ENCODE results near the gene MAST3. TPM values are rescaled to one million over a fixed set of nuclear protein-coding genes. Genes with fewer than 3 reads are reported as not detected.

MAST3 gene
- 3.9 TPM for total RNA-seq (ENCODE audit: unreplicated experiment)
- long read RNA-seq, partial matches to known transcripts = 2 of 4 reads
- long read RNA-seq, other reads (novel, unspliced or antisense) = 2 of 4 reads

- Mint-ChIP-seq H3K27ac (ENCODE audit: unreplicated experiment) (no peak within 1 kb of the TSS), H3K9me3 (ENCODE audit: unreplicated experiment) (no peaks in the 10 kb centered on the region), H3K4me3 (ENCODE audit: unreplicated experiment) (peak within 1 kb of the TSS; percentile 37), H3K27me3 (ENCODE audit: unreplicated experiment) (peaks cover 3% of the 10 kb centered on the region), H3K36me3 (ENCODE audit: low read depth, unreplicated experiment) (no peaks in the 10 kb centered on the region), H3K4me1 (ENCODE audit: unreplicated experiment) (no peaks in the 10 kb centered on the region)
- TF ChIP-seq, protein P1, sequence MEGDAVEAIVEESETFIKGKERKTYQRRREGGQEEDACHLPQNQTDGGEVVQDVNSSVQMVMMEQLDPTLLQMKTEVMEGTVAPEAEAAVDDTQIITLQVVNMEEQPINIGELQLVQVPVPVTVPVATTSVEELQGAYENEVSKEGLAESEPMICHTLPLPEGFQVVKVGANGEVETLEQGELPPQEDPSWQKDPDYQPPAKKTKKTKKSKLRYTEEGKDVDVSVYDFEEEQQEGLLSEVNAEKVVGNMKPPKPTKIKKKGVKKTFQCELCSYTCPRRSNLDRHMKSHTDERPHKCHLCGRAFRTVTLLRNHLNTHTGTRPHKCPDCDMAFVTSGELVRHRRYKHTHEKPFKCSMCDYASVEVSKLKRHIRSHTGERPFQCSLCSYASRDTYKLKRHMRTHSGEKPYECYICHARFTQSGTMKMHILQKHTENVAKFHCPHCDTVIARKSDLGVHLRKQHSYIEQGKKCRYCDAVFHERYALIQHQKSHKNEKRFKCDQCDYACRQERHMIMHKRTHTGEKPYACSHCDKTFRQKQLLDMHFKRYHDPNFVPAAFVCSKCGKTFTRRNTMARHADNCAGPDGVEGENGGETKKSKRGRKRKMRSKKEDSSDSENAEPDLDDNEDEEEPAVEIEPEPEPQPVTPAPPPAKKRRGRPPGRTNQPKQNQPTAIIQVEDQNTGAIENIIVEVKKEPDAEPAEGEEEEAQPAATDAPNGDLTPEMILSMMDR (IDR thresholded peaks at IDR 0.05; ENCODE audit: unreplicated experiment) = no peak
- DNase-seq (ENCODE audit: low spot score) = peak; percentile 87
Measured at GRCh38 chr19:18097217-18097992, at the start of gene MAST3. Gene MAST3, plus strand, starts transcription at chr19:18097778. Its CDS starts 15 bp downstream, at chr19:18097793.

DNA sequence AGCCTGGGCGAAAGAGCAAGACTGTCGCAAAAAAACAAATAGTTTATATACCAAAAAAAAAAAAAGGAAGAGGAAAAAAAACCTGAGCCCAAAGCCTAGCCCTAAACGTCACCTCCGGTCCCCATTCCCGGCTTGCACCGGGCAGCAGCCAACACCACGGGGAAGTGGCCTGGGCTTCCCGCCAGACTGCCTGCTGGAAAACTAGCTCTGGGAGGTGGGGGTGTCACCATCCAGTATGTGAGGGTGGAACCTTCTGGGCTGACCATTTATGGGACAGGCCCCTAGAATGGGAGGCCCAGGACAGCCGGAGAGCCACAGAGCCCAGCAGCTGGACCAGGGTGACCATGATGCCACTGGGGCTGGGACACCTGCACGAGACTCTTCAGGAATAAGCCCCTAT is 48.2 kb upstream of the MAST3 start:
- DNase-seq (ENCODE audit: low spot score) = no peak
- TF ChIP-seq, protein P1 (IDR thresholded peaks at IDR 0.05; ENCODE audit: unreplicated experiment) = no peak
- H3K9me3 Mint-ChIP-seq (ENCODE audit: unreplicated experiment) = no peaks in the 10 kb centered on the region
- H3K27ac Mint-ChIP-seq (ENCODE audit: unreplicated experiment) = no peak overlapping the region
- peaks cover 3% of the 10 kb centered on the region for H3K4me1 Mint-ChIP-seq (ENCODE audit: unreplicated experiment)
- H3K27me3 Mint-ChIP-seq (ENCODE audit: unreplicated experiment) = peaks cover 5% of the 10 kb centered on the region
- H3K4me3 Mint-ChIP-seq (ENCODE audit: unreplicated experiment) = no peak overlapping the region
- H3K36me3 Mint-ChIP-seq (ENCODE audit: low read depth, unreplicated experiment) = no peaks in the 10 kb centered on the region

- TF ChIP-seq, protein P1 (IDR thresholded peaks at IDR 0.05; ENCODE audit: unreplicated experiment) = no peak
- Mint-ChIP-seq H3K27me3 (ENCODE audit: unreplicated experiment) (peaks cover 8% of the 10 kb centered on the region), H3K27ac (ENCODE audit: unreplicated experiment) (no peak overlapping the region), H3K4me1 (ENCODE audit: unreplicated experiment) (peaks cover 3% of the 10 kb centered on the region), H3K9me3 (ENCODE audit: unreplicated experiment) (no peaks in the 10 kb centered on the region), H3K36me3 (ENCODE audit: low read depth, unreplicated experiment) (no peaks in the 10 kb centered on the region), H3K4me3 (ENCODE audit: unreplicated experiment) (no peak overlapping the region)
- DNase-seq (ENCODE audit: low spot score) = no peak
Measured at GRCh38 chr19:18051887-18052286, 45.7 kb upstream of the MAST3 start.

DNA sequence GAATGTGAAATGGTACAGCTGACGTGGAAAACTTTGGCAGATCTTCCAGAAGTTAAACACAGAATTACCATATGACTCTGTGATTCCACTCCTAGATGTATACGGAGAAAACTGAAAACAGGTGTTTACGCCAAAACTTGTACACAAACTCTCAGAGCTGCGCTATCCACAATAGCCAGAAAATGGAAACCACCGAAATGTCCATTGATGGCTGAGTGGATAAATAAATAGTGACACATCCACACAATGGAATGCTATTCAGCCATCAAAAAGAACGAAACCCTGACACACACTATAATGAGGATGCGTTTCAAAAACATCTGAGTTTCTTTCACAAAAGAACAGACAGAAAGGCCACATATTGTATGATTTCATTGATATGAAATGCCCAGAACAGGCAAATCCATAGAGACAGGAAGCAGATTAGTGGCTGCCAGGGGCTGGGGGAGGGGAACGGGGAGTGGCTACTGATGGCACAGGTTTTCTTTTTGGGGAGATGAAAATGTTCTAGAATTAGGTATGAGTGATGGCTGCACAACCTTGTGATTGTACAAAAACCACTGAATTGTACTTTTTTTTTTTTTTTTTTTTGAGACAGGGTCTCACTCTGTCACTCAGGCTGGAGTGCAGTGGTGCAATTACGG is 43.9 kb upstream of the MAST3 start:
- Mint-ChIP-seq H3K4me3 (ENCODE audit: unreplicated experiment) (no peak overlapping the region), H3K9me3 (ENCODE audit: unreplicated experiment) (no peaks in the 10 kb centered on the region), H3K36me3 (ENCODE audit: low read depth, unreplicated experiment) (no peaks in the 10 kb centered on the region), H3K4me1 (ENCODE audit: unreplicated experiment) (peaks cover 3% of the 10 kb centered on the region), H3K27me3 (ENCODE audit: unreplicated experiment) (peaks cover 9% of the 10 kb centered on the region), H3K27ac (ENCODE audit: unreplicated experiment) (no peak overlapping the region)
- TF ChIP-seq, protein P1 (IDR thresholded peaks at IDR 0.05; ENCODE audit: unreplicated experiment) = no peak
- no peak for DNase-seq (ENCODE audit: low spot score)

GRCh38 chr19:18055967-18056366 is 41.6 kb upstream of the MAST3 start:
- H3K36me3 Mint-ChIP-seq (ENCODE audit: low read depth, unreplicated experiment) = no peaks in the 10 kb centered on the region
- DNase-seq (ENCODE audit: low spot score) = no peak
- TF ChIP-seq, protein P1 (IDR thresholded peaks at IDR 0.05; ENCODE audit: unreplicated experiment) = no peak
- no peak overlapping the region for H3K27ac Mint-ChIP-seq (ENCODE audit: unreplicated experiment)
- peaks cover 11% of the 10 kb centered on the region for H3K27me3 Mint-ChIP-seq (ENCODE audit: unreplicated experiment)
- no peak overlapping the region for H3K4me3 Mint-ChIP-seq (ENCODE audit: unreplicated experiment)
- no peaks in the 10 kb centered on the region for H3K9me3 Mint-ChIP-seq (ENCODE audit: unreplicated experiment)
- no peaks in the 10 kb centered on the region for H3K4me1 Mint-ChIP-seq (ENCODE audit: unreplicated experiment)
